HEK293 (cell line): ENCODE results near the gene B4GALNT1.

Experiments used
- CTCF ChIA-PET: fragments of 350-600 bp; formaldehyde crosslinking; extraction: SDS; loops from one replicate; lab custom pipeline; 2021; ENCODE audit warnings: antibody characterized with exemption; lab: Yijun Ruan, JAX
- POLR2A ChIA-PET: fragments of 300-600 bp; formaldehyde crosslinking; extraction: SDS; loops from one replicate; lab custom pipeline; 2020; ENCODE audit warnings: antibody characterized with exemption, inconsistent platforms; lab: Yijun Ruan, JAX
- H3K27ac ChIP-seq: fragments of 200-500 bp; sonication (Bioruptor generic); 2 replicates; pipeline ENCODE4 v1.5.1; 2014; ENCODE audit warnings: low read depth, low read length, control low read depth, inconsistent platforms; ENCODE audit errors: extremely low read depth
- H3K36me3 ChIP-seq, 2 experiments: fragments of 200-500 bp in 1 of 2; sonication (Bioruptor generic) in 1 of 2; 1 replicate in 1 of 2; 2 replicates in 1 of 2; pipeline ENCODE4 v1.5.1; 2014 to 2017; ENCODE audit warnings: inconsistent platforms in 2 of 2, low read length in 2 of 2; ENCODE audit not compliant: control insufficient read depth in 2 of 2, insufficient read depth in 1 of 2
- H3K4me1 ChIP-seq: fragments of 200-500 bp; sonication (Bioruptor generic); 2 replicates; pipeline ENCODE4 v1.5.1; 2014; ENCODE audit warnings: mild to moderate bottlenecking, low read length, inconsistent platforms; ENCODE audit not compliant: control insufficient read depth, insufficient read depth
- H3K4me3 ChIP-seq: 2 replicates; pipeline ENCODE4 v1.5.1; 2011; ENCODE audit warnings: low read depth, mild to moderate bottlenecking, control low read depth, low read length, moderate library complexity
- H3K9me3 ChIP-seq: fragments of 200-500 bp; sonication (Bioruptor generic); 2 replicates; pipeline ENCODE4 v1.5.1; 2014; ENCODE audit warnings: low read depth, low read length, inconsistent platforms; ENCODE audit not compliant: control insufficient read depth, insufficient read depth
- BCL11B ChIP-seq: fragments of 450-650 bp; formaldehyde crosslinking; IDR thresholded peaks from 2 replicates; pipeline ENCODE4 v1.5.1; 2016; ENCODE audit warnings: low read depth, missing biosample characterization, missing genetic modification characterization
- EGR2 ChIP-seq: fragments of 450-650 bp; formaldehyde crosslinking; IDR thresholded peaks from 2 replicates; pipeline ENCODE4 v1.5.1; 2016; ENCODE audit warnings: low read depth, missing biosample characterization, missing genetic modification characterization
- OSR2 ChIP-seq: fragments of 450-650 bp; formaldehyde crosslinking; IDR thresholded peaks from 2 replicates; pipeline ENCODE4 v1.5.1; 2016; ENCODE audit warnings: missing biosample characterization, missing genetic modification characterization
- SP2 ChIP-seq: fragments of 450-650 bp; formaldehyde crosslinking; IDR thresholded peaks from 2 replicates; pipeline ENCODE4 v1.5.1; 2016; ENCODE audit warnings: missing biosample characterization, missing genetic modification characterization
- ZBTB20 ChIP-seq: fragments of 450-650 bp; formaldehyde crosslinking; IDR thresholded peaks from 2 replicates; pipeline ENCODE4 v1.5.1; 2016; ENCODE audit warnings: missing biosample characterization, missing genetic modification characterization
- ZBTB48 ChIP-seq: fragments of 450-650 bp; formaldehyde crosslinking; IDR thresholded peaks from 2 replicates; pipeline ENCODE4 v1.5.1; 2016; ENCODE audit warnings: missing biosample characterization, missing genetic modification characterization
- ZFHX2 ChIP-seq: fragments of 450-650 bp; formaldehyde crosslinking; conservative IDR thresholded peaks from 2 replicates; pipeline ENCODE4 v1.5.1; 2016; ENCODE audit warnings: missing biosample characterization, missing genetic modification characterization
- ZIC2 ChIP-seq: fragments of 450-650 bp; formaldehyde crosslinking; IDR thresholded peaks from 2 replicates; pipeline ENCODE4 v1.5.1; 2016; ENCODE audit warnings: missing biosample characterization, missing genetic modification characterization
- ZNF112 ChIP-seq: fragments of 450-650 bp; formaldehyde crosslinking; IDR thresholded peaks from 2 replicates; pipeline ENCODE4 v1.5.0; 2017; ENCODE audit warnings: missing biosample characterization, missing genetic modification characterization
- ZNF132 ChIP-seq: fragments of 450-650 bp; formaldehyde crosslinking; IDR thresholded peaks from 2 replicates; pipeline ENCODE4 v1.5.1; 2017; ENCODE audit warnings: missing biosample characterization, missing genetic modification characterization, borderline replicate concordance
- ZNF138 ChIP-seq: fragments of 450-650 bp; formaldehyde crosslinking; IDR thresholded peaks from 2 replicates; pipeline ENCODE4 v1.5.1; 2016; ENCODE audit warnings: missing biosample characterization, missing genetic modification characterization, borderline replicate concordance
- ZNF214 ChIP-seq: fragments of 450-650 bp; formaldehyde crosslinking; IDR thresholded peaks from 2 replicates; pipeline ENCODE4 v1.5.1; 2017; ENCODE audit warnings: missing biosample characterization, mild to moderate bottlenecking, missing genetic modification characterization, borderline replicate concordance
- ZNF23 ChIP-seq: fragments of 450-650 bp; formaldehyde crosslinking; IDR thresholded peaks from 2 replicates; pipeline ENCODE4 v1.5.1; 2016; ENCODE audit warnings: missing biosample characterization, missing genetic modification characterization, borderline replicate concordance
- ZNF26 ChIP-seq: fragments of 450-650 bp; formaldehyde crosslinking; IDR thresholded peaks from 2 replicates; pipeline ENCODE4 v1.5.1; 2016; ENCODE audit warnings: missing biosample characterization, missing genetic modification characterization
- ZNF274 ChIP-seq, 2 experiments: fragments of 200-500 bp in 1 of 2; fragments of 450-650 bp in 1 of 2; sonication (Bioruptor generic) in 1 of 2; formaldehyde crosslinking in 1 of 2; IDR thresholded peaks; 2 replicates each; pipeline versions ENCODE4 v1.5.1 to v1.6.1; 2014 to 2016; ENCODE audit warnings: borderline replicate concordance in 1 of 2, inconsistent platforms in 1 of 2, low read length in 1 of 2, missing biosample characterization in 1 of 2, missing genetic modification characterization in 1 of 2
- ZNF280D ChIP-seq: fragments of 450-650 bp; formaldehyde crosslinking; IDR thresholded peaks from 2 replicates; pipeline ENCODE4 v1.5.1; 2016; ENCODE audit warnings: missing biosample characterization, missing genetic modification characterization
- ZNF350 ChIP-seq: fragments of 450-650 bp; formaldehyde crosslinking; IDR thresholded peaks from 2 replicates; pipeline ENCODE4 v1.5.0; 2017; ENCODE audit warnings: missing biosample characterization, mild to moderate bottlenecking, missing genetic modification characterization
- ZNF501 ChIP-seq: fragments of 450-650 bp; formaldehyde crosslinking; IDR thresholded peaks from 2 replicates; pipeline ENCODE4 v1.5.1; 2016; ENCODE audit warnings: missing biosample characterization, missing genetic modification characterization
- ZNF513 ChIP-seq: fragments of 450-650 bp; IDR thresholded peaks from 2 replicates; pipeline ENCODE4 v1.5.1; 2018; ENCODE audit warnings: missing biosample characterization, missing genetic modification characterization
- ZNF529 ChIP-seq: fragments of 450-650 bp; formaldehyde crosslinking; IDR thresholded peaks from 2 replicates; pipeline ENCODE4 v1.5.1; 2017; ENCODE audit warnings: missing genetic modification characterization, missing biosample characterization; ENCODE audit not compliant: insufficient replicate concordance
- ZNF626 ChIP-seq: fragments of 450-650 bp; sonication (Bioruptor Pico); formaldehyde crosslinking; IDR thresholded peaks from 2 replicates; pipeline ENCODE4 v1.5.1; 2018; ENCODE audit warnings: missing biosample characterization, missing genetic modification characterization, inconsistent platforms
- ZNF785 ChIP-seq: fragments of 450-650 bp; formaldehyde crosslinking; IDR thresholded peaks from 2 replicates; pipeline ENCODE4 v1.5.1; 2016; ENCODE audit warnings: missing biosample characterization, missing genetic modification characterization
- ZNF830 ChIP-seq: fragments of 450-650 bp; IDR thresholded peaks from 2 replicates; pipeline ENCODE4 v1.5.0; 2018; ENCODE audit warnings: missing biosample characterization, missing genetic modification characterization, low read depth, mild to moderate bottlenecking, moderate library complexity

Gene B4GALNT1

GRCh38 chr12:57631566-57632072 is 1.4 kb downstream of the B4GALNT1 start:
- no peak overlapping the region for H3K27ac ChIP-seq
- POLR2A ChIA-PET = interaction anchor here (0.6 to 1.2 kb wide), 2 partner anchors 20 to 44 kb away, joined by 3 to 4 read pairs; partner anchors contain the start of gene ARHGEF25
- TF ChIP-seq ZBTB20 (tag by site-specific recombination) (no peak), EGR2 (peak; percentile 68), ZFHX2 (tag by site-specific recombination) (peak; percentile 84)
- TF ChIP-seq, all 188 proteins: peak for 2
- no peaks in the 10 kb centered on the region for H3K4me1 ChIP-seq
- no peak overlapping the region for H3K4me3 ChIP-seq
- CTCF ChIA-PET = interaction anchor here (0.6 to 1.7 kb wide), 4 partner anchors 9 to 86 kb away, joined by 3 to 9 read pairs (median 3); no protein-coding TSS in a partner anchor
- no peaks in the 10 kb centered on the region for H3K9me3 ChIP-seq
- H3K36me3 ChIP-seq = peaks cover 0 to 16% of the 10 kb centered on the region in 2 experiments; a peak in 1 of 3 replicates

- CTCF ChIA-PET = interaction anchor here (0.6 to 1.7 kb wide), 6 partner anchors 9 to 55 kb away, joined by 3 to 11 read pairs (median 6); no protein-coding TSS in a partner anchor
- Histone ChIP-seq H3K4me1 (no peaks in the 10 kb centered on the region), H3K27ac (no peak overlapping the region), H3K36me3 (peaks cover 0 to 22% of the 10 kb centered on the region in 2 experiments; a peak in 1 of 3 replicates), H3K4me3 (no peak overlapping the region), H3K9me3 (no peaks in the 10 kb centered on the region)
- no peak for TF ChIP-seq BCL11B (tag by site-specific recombination)
- TF ChIP-seq ZNF626 = no peak
- no peak for TF ChIP-seq ZNF138 (tag by site-specific recombination)
- no peak for TF ChIP-seq ZNF274 (IDR thresholded peaks at IDR 0.05; ENCODE audit: low read length)
- TF ChIP-seq ZNF274 (tag by site-specific recombination; IDR thresholded peaks at IDR 0.05; ENCODE audit: borderline replicate concordance) = no peak
- no peak for TF ChIP-seq ZNF214
- TF ChIP-seq ZNF132 = no peak
- TF ChIP-seq ZNF350 (tag by site-specific recombination) = no peak
- no peak for TF ChIP-seq ZNF785 (tag by site-specific recombination)
- TF ChIP-seq ZNF529 (tag by site-specific recombination) = no peak
- POLR2A ChIA-PET = interaction anchor here (1.2 kb wide), 1 partner anchor 20 kb away, joined by 3 read pairs; the partner anchor contains the start of gene ARHGEF25
Measured at GRCh38 chr12:57630891-57631433, 2.0 kb downstream of the B4GALNT1 start.

GRCh38 chr12:57629897-57630471 is 3.0 kb downstream of the B4GALNT1 start:
- no peaks in the 10 kb centered on the region for H3K9me3 ChIP-seq
- TF ChIP-seq ZNF501 = no peak
- TF ChIP-seq OSR2 (tag by site-specific recombination) = no peak
- no peak for TF ChIP-seq SP2 (tag by site-specific recombination)
- TF ChIP-seq ZNF626 = no peak
- no peak for TF ChIP-seq ZIC2 (tag by site-specific recombination)
- no peak for TF ChIP-seq ZNF513 (tag by site-specific recombination)
- no peak for TF ChIP-seq ZBTB48 (tag by site-specific recombination)
- TF ChIP-seq ZNF280D (tag by site-specific recombination) = no peak
- TF ChIP-seq ZNF112 = no peak
- TF ChIP-seq ZNF830 (tag by site-specific recombination) = no peak
- TF ChIP-seq ZNF274 (IDR thresholded peaks at IDR 0.05; ENCODE audit: low read length) = no peak
- no peak for TF ChIP-seq ZNF274 (tag by site-specific recombination; IDR thresholded peaks at IDR 0.05; ENCODE audit: borderline replicate concordance)
- no peak for TF ChIP-seq ZNF26 (tag by site-specific recombination)
- TF ChIP-seq ZNF23 = no peak
- TF ChIP-seq, all 188 proteins: peak for 0
- Histone ChIP-seq H3K4me1 (no peaks in the 10 kb centered on the region), H3K4me3 (no peak overlapping the region), H3K27ac (no peak overlapping the region), H3K36me3 (peaks cover 0 to 31% of the 10 kb centered on the region in 2 experiments; a peak in 1 of 3 replicates)
- POLR2A ChIA-PET = no interaction called here
- CTCF ChIA-PET = interaction anchor here (0.6 to 1.7 kb wide), 6 partner anchors 8 to 566 kb away, joined by 3 to 11 read pairs (median 6); no protein-coding TSS in a partner anchor
